ENCODE measurements around the gene TMEM106A. TPM values are rescaled to one million over a fixed set of nuclear protein-coding genes. Genes with fewer than 3 reads are reported as not detected.

Gene TMEM106A
- total and polyA plus RNA-seq, 2 of the 13 experiments (the other 11 are each of a cell fraction or from before 2014, with no cell fraction given) = 16.9 to 35.9 TPM

DNA sequence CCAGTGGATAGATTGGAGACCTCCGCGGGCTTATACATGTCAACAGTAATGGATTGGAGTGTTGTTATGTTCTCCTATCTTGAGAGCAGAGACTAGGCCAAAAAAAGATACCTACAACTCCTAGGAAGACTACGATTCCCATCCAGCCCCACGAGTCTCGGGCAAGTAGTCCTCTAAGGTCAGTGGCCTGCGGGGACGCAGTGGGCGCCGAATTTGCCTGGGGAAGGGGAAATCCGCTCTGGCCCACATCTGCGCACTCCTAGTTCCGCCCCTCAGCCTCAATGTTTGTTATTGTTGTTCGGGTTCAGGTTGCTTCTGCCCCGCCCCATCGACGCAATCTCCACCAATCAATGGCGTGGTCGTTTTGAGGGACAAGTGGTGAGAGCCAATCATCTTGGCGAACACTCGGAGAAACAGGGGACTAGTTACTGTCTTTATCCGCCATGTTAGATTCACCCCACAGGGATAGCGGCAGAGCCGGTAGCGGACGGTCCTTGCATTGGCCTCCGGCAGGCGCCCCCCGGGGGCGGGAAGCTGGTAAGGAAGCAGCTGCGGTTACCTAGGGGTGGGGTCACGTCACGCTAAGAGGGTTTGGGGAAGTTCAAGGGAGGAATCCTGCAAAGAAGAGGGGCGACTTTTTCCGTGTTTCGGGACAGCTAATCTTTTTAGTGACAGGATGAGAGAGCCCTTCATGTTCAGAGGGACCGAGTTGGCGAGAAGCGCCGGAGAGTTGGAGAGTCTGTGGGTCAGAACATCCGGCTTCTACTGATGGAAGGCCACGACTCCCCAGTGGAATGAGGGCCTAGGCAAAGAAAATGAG lies 40.7 kb upstream of the TMEM106A start, which contains the start of gene NBR1 (continued):
- TF ChIP-seq ZBTB21 (CRISPR knock-in tag; IDR thresholded peaks at IDR 0.05) (no peak; the same call in 1 of the 2 replicates), RAD21 (CRISPR knock-in tag; IDR thresholded peaks at IDR 0.05) (peak; percentile 68), KLF13 (CRISPR knock-in tag; IDR thresholded peaks at IDR 0.05) (peak; percentile 64; the same call in 1 of the 2 replicates), ELF3 (CRISPR knock-in tag; IDR thresholded peaks at IDR 0.05) (peak; percentile 76), NFRKB (IDR thresholded peaks at IDR 0.05) (peak; percentile 76), SMAD9 (CRISPR knock-in tag; IDR thresholded peaks at IDR 0.05) (peak; percentile 18; the same call in 1 of the 2 replicates), AHR (CRISPR knock-in tag; IDR thresholded peaks at IDR 0.05) (no peak; the same call in 1 of the 2 replicates), ERF (CRISPR knock-in tag; IDR thresholded peaks at IDR 0.05) (no peak; the same call in 1 of the 2 replicates), SALL2 (CRISPR knock-in tag; IDR thresholded peaks at IDR 0.05) (0 out of 2 replicates have a peak, but pooled peaks have one; percentile 8), ZNF747 (CRISPR knock-in tag; IDR thresholded peaks at IDR 0.05; ENCODE audit: borderline replicate concordance) (peak; percentile 20), JARID2 (CRISPR knock-in tag; IDR thresholded peaks at IDR 0.05; ENCODE audit: insufficient replicate concordance) (no peak), ZNF652 (CRISPR knock-in tag; IDR thresholded peaks at IDR 0.05; ENCODE audit: borderline replicate concordance, low read depth) (no peak), KAT7 (CRISPR knock-in tag; IDR thresholded peaks at IDR 0.05; ENCODE audit: borderline replicate concordance) (peak; percentile 21), ZNF724P (CRISPR knock-in tag; IDR thresholded peaks at IDR 0.05; ENCODE audit: borderline replicate concordance) (peak; percentile 74; the same call in 1 of the 2 replicates), NCOA1 (CRISPR knock-in tag; IDR thresholded peaks at IDR 0.05) (peak; percentile 74; the same call in 1 of the 2 replicates), CREM (IDR thresholded peaks at IDR 0.05) (peak; percentile 30; the same call in 1 of the 2 replicates), CREM (CRISPR knock-in tag; IDR thresholded peaks at IDR 0.05) (no peak), PHF5A (CRISPR knock-in tag; IDR thresholded peaks at IDR 0.05; ENCODE audit: low read depth, unreplicated experiment) (no peak), MNT (IDR thresholded peaks at IDR 0.05) (peak; percentile 58), ZNF431 (CRISPR knock-in tag; IDR thresholded peaks at IDR 0.05; ENCODE audit: borderline replicate concordance, low read depth) (peak; percentile 62), ZNF670 (CRISPR knock-in tag; IDR thresholded peaks at IDR 0.05; ENCODE audit: borderline replicate concordance) (peak; percentile 18; the same call in 1 of the 2 replicates), ZNF570 (CRISPR knock-in tag; IDR thresholded peaks at IDR 0.05; ENCODE audit: borderline replicate concordance) (no peak), ZNF839 (CRISPR knock-in tag; IDR thresholded peaks at IDR 0.05; ENCODE audit: borderline replicate concordance) (0 out of 2 replicates have a peak, but pooled peaks have one; percentile 23), GATAD1 (CRISPR knock-in tag; IDR thresholded peaks at IDR 0.05) (peak; percentile 79), ZNF253 (CRISPR knock-in tag; IDR thresholded peaks at IDR 0.05; ENCODE audit: borderline replicate concordance) (peak; percentile 50; the same call in 1 of the 2 replicates), ZNF782 (CRISPR knock-in tag; IDR thresholded peaks at IDR 0.05; ENCODE audit: borderline replicate concordance) (0 out of 2 replicates have a peak, but pooled peaks have one; percentile 32), KLF9 (CRISPR knock-in tag; IDR thresholded peaks at IDR 0.05; ENCODE audit: low read depth) (0 out of 2 replicates have a peak, but pooled peaks have one; percentile 81)
- TF ChIP-seq, protein P1, sequence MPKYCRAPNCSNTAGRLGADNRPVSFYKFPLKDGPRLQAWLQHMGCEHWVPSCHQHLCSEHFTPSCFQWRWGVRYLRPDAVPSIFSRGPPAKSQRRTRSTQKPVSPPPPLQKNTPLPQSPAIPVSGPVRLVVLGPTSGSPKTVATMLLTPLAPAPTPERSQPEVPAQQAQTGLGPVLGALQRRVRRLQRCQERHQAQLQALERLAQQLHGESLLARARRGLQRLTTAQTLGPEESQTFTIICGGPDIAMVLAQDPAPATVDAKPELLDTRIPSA (CRISPR knock-in tag; IDR thresholded peaks at IDR 0.05; ENCODE audit: borderline replicate concordance) = no peak; the same call in 1 of the 2 replicates
- TF ChIP-seq, protein P2, sequence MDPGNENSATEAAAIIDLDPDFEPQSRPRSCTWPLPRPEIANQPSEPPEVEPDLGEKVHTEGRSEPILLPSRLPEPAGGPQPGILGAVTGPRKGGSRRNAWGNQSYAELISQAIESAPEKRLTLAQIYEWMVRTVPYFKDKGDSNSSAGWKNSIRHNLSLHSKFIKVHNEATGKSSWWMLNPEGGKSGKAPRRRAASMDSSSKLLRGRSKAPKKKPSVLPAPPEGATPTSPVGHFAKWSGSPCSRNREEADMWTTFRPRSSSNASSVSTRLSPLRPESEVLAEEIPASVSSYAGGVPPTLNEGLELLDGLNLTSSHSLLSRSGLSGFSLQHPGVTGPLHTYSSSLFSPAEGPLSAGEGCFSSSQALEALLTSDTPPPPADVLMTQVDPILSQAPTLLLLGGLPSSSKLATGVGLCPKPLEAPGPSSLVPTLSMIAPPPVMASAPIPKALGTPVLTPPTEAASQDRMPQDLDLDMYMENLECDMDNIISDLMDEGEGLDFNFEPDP (CRISPR knock-in tag; conservative IDR thresholded peaks at IDR 0.05) = 0 out of 2 replicates have a peak, but pooled peaks have one; percentile 82

Data from HepG2 (cell line).